H1 (cell line): ENCODE results near the gene CCDC185. TPM values are rescaled to one million over a fixed set of nuclear protein-coding genes. Genes with fewer than 3 reads are reported as not detected.

ENCODE experiments used
- CTCF ChIA-PET: fragments of 300-600 bp; sonication (Branson Sonifier 250); formaldehyde crosslinking; loops from one replicate; lab custom pipeline; 2021; ENCODE audit not compliant: partially characterized antibody; lab: Charles Lee
- POLR2A ChIA-PET: fragments of 300-600 bp; sonication (Branson Sonifier 250); formaldehyde crosslinking; loops from one replicate; lab custom pipeline; 2021; ENCODE audit warnings: inconsistent platforms; ENCODE audit not compliant: partially characterized antibody; lab: Charles Lee
- DNase-seq, 2 experiments: peaks; one replicate each; pipeline versions ENCODE4 v3.0.0 to v3.0.0-alpha.2; 2010 to 2022; ENCODE audit warnings: low spot score in 2 of 2, low read depth in 1 of 2, mixed read lengths in 1 of 2
- FAIRE-seq: peaks from 2 replicates; lab custom pipeline; 2011; peaks lifted over from hg19 to GRCh38; lab: Jason Lieb, UNC
- H2AFZ ChIP-seq: 2 replicates; pipeline ENCODE4 v1.8.1; 2012; ENCODE audit warnings: low read length, inconsistent platforms
- H2AK5ac ChIP-seq: 2 replicates; pipeline ENCODE4 v1.6.1; 2013; ENCODE audit warnings: low read depth, low read length
- H2BK120ac ChIP-seq: replicated peaks from 2 replicates; pipeline ENCODE3; 2013; ENCODE audit warnings: low read depth, low read length, inconsistent platforms
- H2BK12ac ChIP-seq: 2 replicates; pipeline ENCODE4 v1.6.1; 2013; ENCODE audit warnings: low read depth, low read length
- H2BK15ac ChIP-seq: 2 replicates; pipeline ENCODE4 v1.6.1; 2013; ENCODE audit warnings: low read length
- H2BK20ac ChIP-seq: 2 replicates; pipeline ENCODE4 v1.6.1; 2013; ENCODE audit warnings: low read length
- H2BK5ac ChIP-seq: 2 replicates; pipeline ENCODE4 v1.6.1; 2013; ENCODE audit warnings: low read depth, low read length
- H3K14ac ChIP-seq: 2 replicates; pipeline ENCODE4 v1.6.1; 2013; ENCODE audit warnings: inconsistent platforms; ENCODE audit not compliant: insufficient read length
- H3K18ac ChIP-seq: 2 replicates; pipeline ENCODE4 v1.6.1; 2013; ENCODE audit warnings: low read length; ENCODE audit errors: extremely low read depth
- H3K23ac ChIP-seq: 2 replicates; pipeline ENCODE4 v1.6.1; 2013; ENCODE audit warnings: inconsistent platforms; ENCODE audit not compliant: insufficient read length
- H3K23me2 ChIP-seq: 2 replicates; pipeline ENCODE4 v1.6.1; 2013; ENCODE audit warnings: low read depth, low read length
- H3K27ac ChIP-seq: 2 replicates; pipeline ENCODE4 v1.6.1; 2011; ENCODE audit warnings: low read depth, low read length, inconsistent platforms
- H3K27me3 ChIP-seq, 4 experiments: replicated peaks in 1 of 4; 1 replicate in 1 of 4; 2 replicates in 3 of 4; pipeline versions ENCODE4 v1.6.1 to v1.8.1; 2011 to 2013; ENCODE audit warnings: low read length in 3 of 4, mild to moderate bottlenecking in 3 of 4, inconsistent platforms in 2 of 4, mixed read lengths in 2 of 4, moderate library complexity in 1 of 4; ENCODE audit not compliant: control insufficient read depth in 3 of 4, insufficient read depth in 3 of 4; ENCODE audit errors: extremely low read depth in 1 of 4
- H3K36me3 ChIP-seq, 4 experiments: 2 replicates each; pipeline versions ENCODE4 v1.6.1 to v1.8.1; 2011 to 2013; ENCODE audit warnings: mild to moderate bottlenecking in 4 of 4, low read length in 3 of 4, moderate library complexity in 2 of 4, control low read depth in 1 of 4, inconsistent platforms in 1 of 4; ENCODE audit not compliant: insufficient read depth in 4 of 4, control insufficient read depth in 2 of 4
- H3K4ac ChIP-seq: replicated peaks from 2 replicates; pipeline ENCODE3; 2013; ENCODE audit warnings: low read length, low read depth, mixed read lengths, inconsistent platforms; ENCODE audit not compliant: insufficient read length
- H3K4me1 ChIP-seq, 4 experiments: replicated peaks in 1 of 4; 1 replicate in 1 of 4; 2 replicates in 3 of 4; pipeline versions ENCODE4 v1.6.1 to v1.8.1; 2011 to 2013; ENCODE audit warnings: low read length in 3 of 4, inconsistent platforms in 2 of 4, mixed read lengths in 1 of 4; ENCODE audit not compliant: insufficient read depth in 4 of 4, control insufficient read depth in 3 of 4
- H3K4me2 ChIP-seq, 2 experiments: 2 replicates each; pipeline versions ENCODE4 v1.6.1 to v1.8.1; 2011 to 2013; ENCODE audit warnings: low read depth in 2 of 2, low read length in 2 of 2, control low read depth in 1 of 2, inconsistent platforms in 1 of 2, mild to moderate bottlenecking in 1 of 2; ENCODE audit not compliant: insufficient read depth in 1 of 2
- H3K4me3 ChIP-seq, 4 experiments: fragments of 200-600, 300-600 bp in 1 of 4; sonication (generic), shearing (Covaris generic), sonication (Bioruptor Twin) in 1 of 4; 2 replicates each; pipeline versions ENCODE4 v1.5.1 to v1.8.1; 2011 to 2016; ENCODE audit warnings: low read length in 4 of 4, low read depth in 3 of 4, control low read depth in 2 of 4, inconsistent platforms in 2 of 4, mild to moderate bottlenecking in 2 of 4, mixed read lengths in 1 of 4, moderate library complexity in 1 of 4; ENCODE audit not compliant: insufficient read depth in 2 of 4; ENCODE audit errors: extremely low read depth in 1 of 4
- H3K56ac ChIP-seq: replicated peaks from 2 replicates; pipeline ENCODE3; 2013; ENCODE audit warnings: low read depth, mild to moderate bottlenecking, mixed read lengths, low read length, inconsistent platforms; ENCODE audit not compliant: insufficient read length
- H3K79me1 ChIP-seq: 2 replicates; pipeline ENCODE4 v1.6.1; 2013; ENCODE audit warnings: low read depth, low read length, control low read depth
- H3K79me2 ChIP-seq, 2 experiments: 2 replicates each; pipeline versions ENCODE4 v1.6.1 to v1.8.1; 2012 to 2013; ENCODE audit warnings: low read length in 2 of 2, mild to moderate bottlenecking in 2 of 2, inconsistent platforms in 1 of 2; ENCODE audit not compliant: insufficient read depth in 2 of 2, control insufficient read depth in 1 of 2
- H3K9ac ChIP-seq, 4 experiments: replicated peaks in 1 of 4; 1 replicate in 1 of 4; 2 replicates in 3 of 4; pipeline versions ENCODE4 v1.6.1 to v1.8.1; 2011 to 2013; ENCODE audit warnings: low read depth in 3 of 4, low read length in 3 of 4, control low read depth in 2 of 4, mild to moderate bottlenecking in 2 of 4, moderate library complexity in 2 of 4, inconsistent platforms in 1 of 4; ENCODE audit errors: extremely low read depth in 1 of 4
- H3K9me3 ChIP-seq, 2 experiments: 2 replicates each; pipeline versions ENCODE4 v1.6.1 to v1.8.1; 2012 to 2013; ENCODE audit warnings: mild to moderate bottlenecking in 2 of 2, moderate library complexity in 2 of 2, control low read depth in 1 of 2, inconsistent platforms in 1 of 2, low read depth in 1 of 2, low read length in 1 of 2, mixed read lengths in 1 of 2; ENCODE audit not compliant: insufficient read depth in 2 of 2
- H4K20me1 ChIP-seq, 2 experiments: replicated peaks in 1 of 2; 2 replicates each; pipeline versions ENCODE3 to v1.8.1; 2011 to 2013; ENCODE audit warnings: inconsistent platforms in 2 of 2, low read length in 2 of 2, mild to moderate bottlenecking in 1 of 2; ENCODE audit not compliant: insufficient read depth in 2 of 2, control insufficient read depth in 1 of 2
- H4K5ac ChIP-seq: 2 replicates; pipeline ENCODE4 v1.6.1; 2013; ENCODE audit warnings: low read length, low read depth, mixed read lengths, inconsistent platforms; ENCODE audit not compliant: insufficient read length
- H4K8ac ChIP-seq: 2 replicates; pipeline ENCODE4 v1.8.0; 2013; ENCODE audit warnings: mild to moderate bottlenecking, moderate library complexity, low read length, inconsistent platforms; ENCODE audit not compliant: insufficient read depth; ENCODE audit errors: extremely low read depth
- H4K91ac ChIP-seq: replicated peaks from 2 replicates; pipeline ENCODE3; 2013; ENCODE audit warnings: low read length, mixed read lengths, inconsistent platforms; ENCODE audit not compliant: insufficient read length
- ASH2L ChIP-seq: fragments of 200-600, 300-600 bp; sonication (generic); IDR thresholded peaks from one replicate; pipeline ENCODE4 v1.7.1; 2017; ENCODE audit warnings: low read length
- BACH1 ChIP-seq: IDR thresholded peaks from 2 replicates; pipeline ENCODE4 v1.6.1; 2012; ENCODE audit warnings: low read length, improper control_type of control experiment
- E2F6 ChIP-seq: IDR thresholded peaks from 2 replicates; pipeline ENCODE4 v1.6.1; 2012; ENCODE audit warnings: inconsistent platforms
- EGR1 ChIP-seq: IDR thresholded peaks from 2 replicates; pipeline ENCODE4 v1.6.1; 2011; ENCODE audit warnings: low read depth, low read length, borderline replicate concordance
- FOSL1 ChIP-seq: IDR thresholded peaks from 2 replicates; pipeline ENCODE4 v1.6.1; 2011; ENCODE audit warnings: mild to moderate bottlenecking, low read depth, low read length, moderate library complexity; ENCODE audit not compliant: insufficient read depth
- KDM5A ChIP-seq: fragments of 200-600 bp; IDR thresholded peaks from 2 replicates; pipeline ENCODE4 v1.7.1; 2012; ENCODE audit warnings: mild to moderate bottlenecking, low read length, inconsistent platforms, mixed read lengths
- MAFK ChIP-seq: IDR thresholded peaks from 2 replicates; pipeline ENCODE4 v1.6.1; 2012; ENCODE audit warnings: low read depth, mild to moderate bottlenecking, improper control_type of control experiment, low read length
- MAX ChIP-seq: IDR thresholded peaks from 2 replicates; pipeline ENCODE4 v1.6.1; 2012; ENCODE audit warnings: inconsistent platforms
- RNF2 ChIP-seq: fragments of 200-900, 300-1000 bp; sonication (generic); IDR thresholded peaks from 2 replicates; pipeline ENCODE4 v1.7.1; 2016; ENCODE audit warnings: borderline replicate concordance, low read depth, mild to moderate bottlenecking, antibody characterized with exemption, low read length; ENCODE audit not compliant: poor library complexity, severe bottlenecking; ENCODE audit errors: missing control alignments
- SAP30 ChIP-seq: fragments of 300-600 bp; sonication (generic); IDR thresholded peaks from 2 replicates; pipeline ENCODE4 v1.7.1; 2012; ENCODE audit warnings: low read length, moderate library complexity, mild to moderate bottlenecking, inconsistent platforms; ENCODE audit not compliant: insufficient read depth, insufficient replicate concordance
- SP2 ChIP-seq: IDR thresholded peaks from 2 replicates; pipeline ENCODE4 v1.6.1; 2012; ENCODE audit warnings: mild to moderate bottlenecking, low read length, inconsistent platforms
- USF2 ChIP-seq: IDR thresholded peaks from 2 replicates; pipeline ENCODE4 v1.6.1; 2011; ENCODE audit warnings: low read length, improper control_type of control experiment
- WGBS, 2 experiments: shearing (Covaris generic) in 1 of 2; methylation state at CpG; one replicate each; pipeline versions ENCODE4 v1.1.6 to v1.1.7; 2013 to 2015; ENCODE audit warnings: low lambda C conversion rate in 2 of 2, mixed read lengths in 2 of 2, inconsistent platforms in 1 of 2, low coverage in 1 of 2, missing lambda C conversion rate in 1 of 2; ENCODE audit not compliant: insufficient replicate concordance in 2 of 2, insufficient coverage in 1 of 2, insufficient read length in 1 of 2; ENCODE audit errors: extremely low coverage in 1 of 2, missing lambda C conversion rate in 1 of 2; 5-methylcytosine and 5-hydroxymethylcytosine counted together
- polyA plus RNA-seq, 7 experiments: library from polyadenylated mRNA; depleted of rRNA in 3 of 7; stranded (reverse) in 5 of 7; unstranded in 2 of 7; fragments of >200 nt in 5 of 7; fragments of 200-250 nt in 2 of 7; gene quantifications; 1 replicate in 5 of 7; 2 replicates in 1 of 7; 4 replicates in 1 of 7; pipeline versions ENCODE4 v1.2.1 to v1.2.3, GENCODE V29; 2011 to 2013; ENCODE audit warnings: missing spikeins in 2 of 7, mixed read lengths in 2 of 7
- total RNA-seq: library from RNA; stranded (reverse); fragmentation: NEBNext Ultra II Directional; extraction: Animal tissue kit (Norgen Biotek cat#: 25700); gene quantifications from 2 replicates; pipeline ENCODE4 v1.2.1, GENCODE V29; 2021

CCDC185 gene
- total and polyA plus RNA-seq, 2 of the 8 experiments (the other 6 are each of a cell fraction or from before 2014, with no cell fraction given): not detected

- no peak overlapping the region for H4K8ac ChIP-seq
- H2BK5ac ChIP-seq: no peak overlapping the region
- H3K18ac ChIP-seq: no peak overlapping the region
- no peaks in the 10 kb centered on the region for H3K36me3 ChIP-seq
- H3K9ac ChIP-seq: no peak overlapping the region
- no peak overlapping the region for H2AK5ac ChIP-seq
- H2BK20ac ChIP-seq: no peak overlapping the region
- no peaks in the 10 kb centered on the region for H3K79me1 ChIP-seq
- no peak overlapping the region for H3K14ac ChIP-seq
- no peak for DNase-seq
- no peak for FAIRE-seq
- 100% methylated on average over 3 of the region's 3 CpGs; no CpG with 5 or more reads in 1 of the 2 experiments for WGBS, 2 experiments
- H3K23me2 ChIP-seq: no peaks in the 10 kb centered on the region
- no peak overlapping the region for H2BK120ac ChIP-seq
- no peaks in the 10 kb centered on the region for H4K20me1 ChIP-seq
- no peak overlapping the region for H4K91ac ChIP-seq
- H3K4ac ChIP-seq: no peak overlapping the region
- H3K23ac ChIP-seq: no peak overlapping the region
- H2BK12ac ChIP-seq: no peak overlapping the region
- no peak overlapping the region for H3K4me3 ChIP-seq
- no peaks in the 10 kb centered on the region; a peak in 1 of 7 replicates for H3K27me3 ChIP-seq
- H3K4me2 ChIP-seq: no peak overlapping the region
- ChIA-PET CTCF (interaction anchor here (1.0 kb wide), 2 partner anchors 43 to 119 kb away, joined by 3 read pairs; no protein-coding TSS in a partner anchor), POLR2A (no interaction called here)
- no peak overlapping the region for H3K56ac ChIP-seq
- H4K5ac ChIP-seq: no peak overlapping the region
- no peaks in the 10 kb centered on the region for H3K79me2 ChIP-seq
- H3K4me1 ChIP-seq: no peaks in the 10 kb centered on the region
- H3K27ac ChIP-seq: no peak overlapping the region
- H3K9me3 ChIP-seq: no peaks in the 10 kb centered on the region
- no peak overlapping the region for H2AFZ ChIP-seq
- H2BK15ac ChIP-seq: no peak overlapping the region
- TF ChIP-seq MAFK (no peak), ASH2L (no peak), RNF2 (no peak), SP2 (no peak), MAX (no peak), SAP30 (no peak), BACH1 (no peak), E2F6 (no peak), FOSL1 (no peak), KDM5A (no peak), USF2 (no peak), EGR1 (no peak)
Measured at GRCh38 chr1:223437151-223437550, 43.9 kb downstream of the CCDC185 start.
